Mesodermal cell (in vitro differentiated cells): ENCODE results near the gene TLR6.

Experiments used
- H3K27ac ChIP-seq: 2 replicates; pipeline ENCODE4 v1.7.0; 2013; ENCODE audit warnings: mild to moderate bottlenecking, low read depth, low read length, moderate library complexity; ENCODE audit not compliant: severe bottlenecking
- H3K36me3 ChIP-seq: 2 replicates; pipeline ENCODE4 v1.7.1; 2013; ENCODE audit warnings: mild to moderate bottlenecking, low read length, moderate library complexity; ENCODE audit not compliant: control insufficient read depth, insufficient read depth
- H3K4me1 ChIP-seq: one replicate; pipeline ENCODE4 v1.7.1; 2013; ENCODE audit warnings: mild to moderate bottlenecking, low read length; ENCODE audit not compliant: insufficient read depth, control insufficient read depth, poor library complexity, severe bottlenecking
- H3K4me3 ChIP-seq: 2 replicates; pipeline ENCODE4 v1.7.0; 2013; ENCODE audit warnings: low read length, control low read depth, mild to moderate bottlenecking; ENCODE audit not compliant: insufficient read depth, poor library complexity, severe bottlenecking; ENCODE audit errors: extremely low read depth
- H3K9me3 ChIP-seq: 2 replicates; pipeline ENCODE4 v1.7.1; 2013; ENCODE audit warnings: mild to moderate bottlenecking, low read length, moderate library complexity; ENCODE audit not compliant: control insufficient read depth
- WGBS, 2 experiments: methylation state at CpG; one replicate each; pipeline ENCODE4 v1.1.5; 2013; ENCODE audit warnings: missing lambda C conversion rate in 2 of 2; ENCODE audit not compliant: insufficient coverage in 2 of 2; 5-methylcytosine and 5-hydroxymethylcytosine counted together

TLR6 gene

GRCh38 chr4:38867478-38868058, 11.0 kb upstream of the TLR6 start, which contains the start of gene FAM114A1:
Gene FAM114A1 (plus strand): TSS chr4:38867806. CDS start chr4:38878079, 10,273 bp downstream.
- Histone ChIP-seq H3K4me1 (peaks cover 26% of the 10 kb centered on the region), H3K36me3 (peaks cover 35% of the 10 kb centered on the region), H3K27ac (peak within 1 kb of the TSS; percentile 93), H3K4me3 (peak within 1 kb of the TSS; percentile 66), H3K9me3 (no peaks in the 10 kb centered on the region)
- 0 to 1% methylated on average over 25 to 32 of the region's 66 CpGs for WGBS, 2 experiments

GRCh38 chr4:38866973-38867477, 10.4 kb upstream of the TLR6 start:
- Histone ChIP-seq H3K9me3 (no peaks in the 10 kb centered on the region), H3K36me3 (peaks cover 31% of the 10 kb centered on the region), H3K4me1 (peaks cover 23% of the 10 kb centered on the region), H3K27ac (peak overlapping the region; percentile 32), H3K4me3 (peak overlapping the region; percentile 66)
- WGBS, 2 experiments: 71 to 91% methylated on average over 7 to 8 of the region's 11 CpGs

GRCh38 chr4:38865445-38865844, 8.8 kb upstream of the TLR6 start:
- 83% methylated on average over 1 to 4 of the region's 6 CpGs for WGBS, 2 experiments
- no peaks in the 10 kb centered on the region for H3K9me3 ChIP-seq
- H3K4me3 ChIP-seq: no peak overlapping the region
- H3K27ac ChIP-seq: no peak overlapping the region
- H3K36me3 ChIP-seq: peaks cover 17% of the 10 kb centered on the region
- peaks cover 18% of the 10 kb centered on the region for H3K4me1 ChIP-seq

- Histone ChIP-seq H3K4me1 (peaks cover 9% of the 10 kb centered on the region), H3K4me3 (no peak overlapping the region), H3K9me3 (no peaks in the 10 kb centered on the region), H3K27ac (no peak overlapping the region), H3K36me3 (no peaks in the 10 kb centered on the region)
- 88 to 89% methylated on average over 4 of the region's 4 CpGs for WGBS, 2 experiments
These were observed 5.2 kb upstream of the TLR6 start for GRCh38 chr4:38861791-38862190.

- Histone ChIP-seq H3K27ac (no peak overlapping the region), H3K4me3 (no peak overlapping the region), H3K4me1 (peaks cover 9% of the 10 kb centered on the region), H3K9me3 (no peaks in the 10 kb centered on the region), H3K36me3 (no peaks in the 10 kb centered on the region)
- WGBS, 2 experiments: 24 to 50% methylated on average over 3 to 5 of the region's 5 CpGs
These were observed 4.3 kb upstream of the TLR6 start for GRCh38 chr4:38860788-38861424.

GRCh38 chr4:38859501-38859900, 2.9 kb upstream of the TLR6 start:
- Histone ChIP-seq H3K9me3 (no peaks in the 10 kb centered on the region), H3K27ac (no peak overlapping the region), H3K36me3 (no peaks in the 10 kb centered on the region), H3K4me3 (no peak overlapping the region), H3K4me1 (peaks cover 9% of the 10 kb centered on the region)
- 100% methylated on average over 2 to 4 of the region's 7 CpGs for whole genome bisulfite sequencing, 2 experiments

GRCh38 chr4:38858097-38858420, 1.4 kb upstream of the TLR6 start:
- peak overlapping the region; percentile 92 for H3K27ac ChIP-seq

GRCh38 chr4:38857354-38858096, 908 bp upstream of the TLR6 start:
- no peaks in the 10 kb centered on the region for H3K36me3 ChIP-seq
- peaks cover 9% of the 10 kb centered on the region for H3K4me1 ChIP-seq
- no peaks in the 10 kb centered on the region for H3K9me3 ChIP-seq
- H3K4me3 ChIP-seq: peak overlapping the region; percentile 12
- 63 to 66% methylated on average over 1 to 2 of the region's 3 CpGs for WGBS, 2 experiments
- H3K27ac ChIP-seq: peak overlapping the region; percentile 92

More at GRCh38 chr4:38858097-38858420, 1.4 kb upstream of the TLR6 start:
- 77 to 78% methylated on average over 2 of the region's 3 CpGs for WGBS, 2 experiments
- H3K4me1 ChIP-seq: peaks cover 9% of the 10 kb centered on the region
- H3K4me3 ChIP-seq: no peak overlapping the region
- no peaks in the 10 kb centered on the region for H3K9me3 ChIP-seq
- H3K36me3 ChIP-seq: no peaks in the 10 kb centered on the region

GRCh38 chr4:38856046-38856445, 571 bp downstream of the TLR6 start:
- 100% methylated on average over 1 of the region's 4 CpGs; no CpG with 5 or more reads in 1 of the 2 experiments for WGBS, 2 experiments

GRCh38 chr4:38855466-38855865, 1.2 kb downstream of the TLR6 start:
- WGBS, 2 experiments: 89 to 90% methylated on average over 2 to 3 of the region's 5 CpGs
- Histone ChIP-seq H3K9me3 (no peaks in the 10 kb centered on the region), H3K4me1 (peaks cover 9% of the 10 kb centered on the region), H3K27ac (no peak overlapping the region), H3K36me3 (no peaks in the 10 kb centered on the region), H3K4me3 (no peak overlapping the region)

More at GRCh38 chr4:38856046-38856445, 571 bp downstream of the TLR6 start:
- H3K9me3 ChIP-seq: no peaks in the 10 kb centered on the region
- H3K27ac ChIP-seq: no peak overlapping the region
- H3K36me3 ChIP-seq: no peaks in the 10 kb centered on the region
- H3K4me1 ChIP-seq: peaks cover 9% of the 10 kb centered on the region
- peak overlapping the region; percentile 15 for H3K4me3 ChIP-seq
